Neural cell (in vitro differentiated cells): ENCODE measurements around the gene GNG2. TPM values are rescaled to one million over a fixed set of nuclear protein-coding genes. Genes with fewer than 3 reads are reported as not detected.

Source experiments
- H2AFZ ChIP-seq: fragments of 200-600, 300-800 bp; sonication (generic), shearing (Covaris generic); 2 replicates; pipeline ENCODE4 v1.6.0; 2014; ENCODE audit warnings: low read depth, mild to moderate bottlenecking, antibody characterized with exemption, low read length, moderate library complexity
- H3F3A ChIP-seq: fragments of 200-600 bp; shearing (Covaris generic); 2 replicates; pipeline ENCODE4 v1.6.1; 2016; ENCODE audit warnings: mild to moderate bottlenecking, moderate library complexity, mixed read lengths, antibody characterized with exemption, low read length; ENCODE audit not compliant: insufficient read depth, poor library complexity, severe bottlenecking
- H3K27ac ChIP-seq: fragments of 200-600, 300-800 bp; sonication (generic), shearing (Covaris generic); 2 replicates; pipeline ENCODE4 v1.5.1; 2014; ENCODE audit warnings: mild to moderate bottlenecking, low read length, moderate library complexity
- H3K27me3 ChIP-seq: fragments of 300-800, 200-600 bp; sonication (generic), shearing (Covaris generic); 2 replicates; pipeline ENCODE4 v1.6.0; 2014; ENCODE audit warnings: mild to moderate bottlenecking, low read depth, low read length, moderate library complexity; ENCODE audit not compliant: insufficient read depth
- H3K36me3 ChIP-seq: fragments of 300-800, 200-600 bp; sonication (generic), shearing (Covaris generic); 2 replicates; pipeline ENCODE4 v1.5.1; 2014; ENCODE audit warnings: mild to moderate bottlenecking, antibody characterized with exemption, low read length, moderate library complexity; ENCODE audit not compliant: insufficient read depth
- H3K4me2 ChIP-seq: fragments of 300-800, 200-600 bp; sonication (generic), shearing (Covaris generic); 2 replicates; pipeline ENCODE4 v1.6.0; 2014; ENCODE audit warnings: mild to moderate bottlenecking, low read length
- H3K4me3 ChIP-seq: fragments of 300-800, 200-600 bp; sonication (generic), shearing (Covaris generic); 2 replicates; pipeline ENCODE4 v1.5.1; 2014; ENCODE audit warnings: mild to moderate bottlenecking, low read length, moderate library complexity
- H3K79me2 ChIP-seq: fragments of 200-600 bp; shearing (Covaris generic); replicated peaks from 2 replicates; pipeline ENCODE4 v1.6.0; 2014; ENCODE audit warnings: mild to moderate bottlenecking, low read length, moderate library complexity; ENCODE audit not compliant: insufficient read depth
- H3K9ac ChIP-seq: fragments of 300-800, 200-600 bp; sonication (generic), shearing (Covaris generic); 2 replicates; pipeline ENCODE4 v1.6.1; 2016; ENCODE audit warnings: mild to moderate bottlenecking, low read length, mixed read lengths
- H3K9me2 ChIP-seq: fragments of 200-600 bp; shearing (Covaris generic); 2 replicates; pipeline ENCODE4 v1.6.1; 2016; ENCODE audit warnings: mild to moderate bottlenecking, low read length, mixed read lengths; ENCODE audit not compliant: insufficient read depth
- H3K9me3 ChIP-seq: fragments of 200-600, 300-800 bp; sonication (generic), shearing (Covaris generic); 2 replicates; pipeline ENCODE4 v1.6.1; 2016; ENCODE audit warnings: mild to moderate bottlenecking, mixed run types, low read length, moderate library complexity, mixed read lengths
- H4K20me1 ChIP-seq: fragments of 200-600 bp; shearing (Covaris generic); 2 replicates; pipeline ENCODE4 v1.6.1; 2016; ENCODE audit warnings: mild to moderate bottlenecking, mixed run types; ENCODE audit not compliant: insufficient read depth
- EP300 ChIP-seq: fragments of 450-650 bp; conservative IDR thresholded peaks from 2 replicates; pipeline ENCODE4 v1.6.1; 2014; ENCODE audit warnings: antibody characterized with exemption, mild to moderate bottlenecking, moderate library complexity; ENCODE audit not compliant: poor library complexity, severe bottlenecking
- EZH2 ChIP-seq: fragments of 200-600, 300-800 bp; shearing (Covaris generic), sonication (generic); IDR thresholded peaks from 2 replicates; pipeline ENCODE4 v1.6.1; 2014; ENCODE audit warnings: antibody characterized with exemption, low read length, borderline replicate concordance, mild to moderate bottlenecking; ENCODE audit not compliant: insufficient read depth, poor library complexity, severe bottlenecking
- MXI1 ChIP-seq: fragments of 450-650 bp; conservative IDR thresholded peaks from 2 replicates; pipeline ENCODE4 v1.6.1; 2014; ENCODE audit warnings: antibody characterized with exemption, mild to moderate bottlenecking; ENCODE audit not compliant: poor library complexity, severe bottlenecking
- POLR2AphosphoS5 ChIP-seq: IDR thresholded peaks from 2 replicates; pipeline ENCODE4 v1.6.1; 2012
- RAD21 ChIP-seq: fragments of 450-650 bp; conservative IDR thresholded peaks from 2 replicates; pipeline ENCODE4 v1.6.1; 2014; ENCODE audit warnings: antibody characterized with exemption, mild to moderate bottlenecking, moderate library complexity
- SMC3 ChIP-seq: fragments of 450-650 bp; conservative IDR thresholded peaks from 2 replicates; pipeline ENCODE4 v1.6.1; 2014; ENCODE audit warnings: antibody characterized with exemption, mild to moderate bottlenecking, moderate library complexity; ENCODE audit not compliant: poor library complexity
- TAF1 ChIP-seq: IDR thresholded peaks from 2 replicates; pipeline ENCODE4 v1.6.1; 2012; ENCODE audit warnings: low read depth
- polyA plus RNA-seq: library from polyadenylated mRNA; depleted of rRNA; stranded (reverse); fragments of >200 nt; gene quantifications from 2 replicates; pipeline ENCODE4 v1.2.3, GENCODE V29; 2014
- TF ChIP-seq, protein P1 (sequence below): fragments of 450-650 bp; IDR thresholded peaks from 2 replicates; pipeline ENCODE4 v1.5.1; 2014; ENCODE audit warnings: antibody characterized with exemption, mild to moderate bottlenecking, moderate library complexity; ENCODE audit not compliant: poor library complexity, severe bottlenecking
- TF ChIP-seq, protein P2 (sequence below): IDR thresholded peaks from 2 replicates; pipeline ENCODE4 v1.6.1; 2012; ENCODE audit warnings: borderline replicate concordance

The GNG2 gene
- polyA plus RNA-seq, 1 donor from 2014 or later: 515 TPM

DNA sequence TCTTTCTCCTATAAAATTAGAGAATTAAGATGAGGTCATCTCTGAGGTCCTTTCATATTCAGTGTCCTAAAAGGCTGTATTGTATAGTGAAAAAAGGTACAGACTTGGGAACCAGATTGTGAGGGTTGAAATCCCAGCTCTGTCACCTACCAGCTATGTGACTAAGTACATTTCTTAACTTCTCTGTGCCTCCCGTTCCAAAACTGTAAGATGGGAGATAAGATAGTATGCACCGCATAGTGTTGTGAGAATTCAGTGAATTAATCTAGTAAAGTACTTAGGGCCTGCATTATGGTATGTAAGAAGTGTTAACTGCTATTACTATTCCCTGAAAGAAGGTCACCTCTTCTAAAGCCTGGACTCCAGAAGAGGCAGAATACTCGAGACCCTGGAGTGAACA, 60.6 kb downstream of the GNG2 start:
- Histone ChIP-seq H3F3A (peaks cover 4% of the 10 kb centered on the region), H3K79me2 (peaks cover 13% of the 10 kb centered on the region), H3K36me3 (no peaks in the 10 kb centered on the region), H3K27ac (no peak overlapping the region), H3K27me3 (peaks cover 4% of the 10 kb centered on the region), H3K9me3 (no peaks in the 10 kb centered on the region), H2AFZ (no peak overlapping the region), H3K9me2 (no peaks in the 10 kb centered on the region), H4K20me1 (peaks cover 3% of the 10 kb centered on the region), H3K4me2 (no peak overlapping the region), H3K4me3 (no peak overlapping the region), H3K9ac (no peak overlapping the region)
- TF ChIP-seq EP300: no peak
- TF ChIP-seq EZH2: no peak
- TF ChIP-seq, protein P1, sequence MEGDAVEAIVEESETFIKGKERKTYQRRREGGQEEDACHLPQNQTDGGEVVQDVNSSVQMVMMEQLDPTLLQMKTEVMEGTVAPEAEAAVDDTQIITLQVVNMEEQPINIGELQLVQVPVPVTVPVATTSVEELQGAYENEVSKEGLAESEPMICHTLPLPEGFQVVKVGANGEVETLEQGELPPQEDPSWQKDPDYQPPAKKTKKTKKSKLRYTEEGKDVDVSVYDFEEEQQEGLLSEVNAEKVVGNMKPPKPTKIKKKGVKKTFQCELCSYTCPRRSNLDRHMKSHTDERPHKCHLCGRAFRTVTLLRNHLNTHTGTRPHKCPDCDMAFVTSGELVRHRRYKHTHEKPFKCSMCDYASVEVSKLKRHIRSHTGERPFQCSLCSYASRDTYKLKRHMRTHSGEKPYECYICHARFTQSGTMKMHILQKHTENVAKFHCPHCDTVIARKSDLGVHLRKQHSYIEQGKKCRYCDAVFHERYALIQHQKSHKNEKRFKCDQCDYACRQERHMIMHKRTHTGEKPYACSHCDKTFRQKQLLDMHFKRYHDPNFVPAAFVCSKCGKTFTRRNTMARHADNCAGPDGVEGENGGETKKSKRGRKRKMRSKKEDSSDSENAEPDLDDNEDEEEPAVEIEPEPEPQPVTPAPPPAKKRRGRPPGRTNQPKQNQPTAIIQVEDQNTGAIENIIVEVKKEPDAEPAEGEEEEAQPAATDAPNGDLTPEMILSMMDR: no peak

DNA sequence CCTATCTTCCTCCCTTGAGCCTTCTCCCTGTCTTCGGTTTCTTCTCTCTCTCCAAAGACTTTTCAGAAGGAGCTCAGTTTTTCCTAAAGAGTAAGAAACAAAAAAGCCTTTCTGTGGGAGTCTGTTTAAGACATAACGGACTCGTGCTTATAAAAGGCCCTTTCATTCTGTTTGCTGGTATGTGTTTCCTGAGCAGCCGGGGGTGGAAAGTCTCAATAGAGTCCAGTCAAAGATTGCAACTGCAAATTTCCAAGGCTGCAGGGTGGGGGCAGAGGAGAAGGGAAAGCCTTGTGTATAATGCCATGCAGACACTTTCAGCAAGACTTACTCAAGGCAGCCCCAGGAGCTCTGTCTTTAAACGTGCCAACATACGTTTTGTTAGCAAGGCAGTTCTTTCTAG, 62.2 kb downstream of the GNG2 start:
- Histone ChIP-seq H3K9ac (no peak overlapping the region), H3K27me3 (peaks cover 4% of the 10 kb centered on the region), H3F3A (peaks cover 4% of the 10 kb centered on the region), H3K4me3 (no peak overlapping the region), H3K27ac (no peak overlapping the region), H3K79me2 (peaks cover 11% of the 10 kb centered on the region), H4K20me1 (peaks cover 3% of the 10 kb centered on the region), H3K9me2 (no peaks in the 10 kb centered on the region), H3K36me3 (no peaks in the 10 kb centered on the region), H2AFZ (no peak overlapping the region), H3K4me2 (no peak overlapping the region), H3K9me3 (no peaks in the 10 kb centered on the region)
- TF ChIP-seq EP300 (no peak), POLR2AphosphoS5 (no peak), SMC3 (no peak), MXI1 (no peak), RAD21 (no peak), EZH2 (no peak), TAF1 (no peak)
- TF ChIP-seq, protein P2, sequence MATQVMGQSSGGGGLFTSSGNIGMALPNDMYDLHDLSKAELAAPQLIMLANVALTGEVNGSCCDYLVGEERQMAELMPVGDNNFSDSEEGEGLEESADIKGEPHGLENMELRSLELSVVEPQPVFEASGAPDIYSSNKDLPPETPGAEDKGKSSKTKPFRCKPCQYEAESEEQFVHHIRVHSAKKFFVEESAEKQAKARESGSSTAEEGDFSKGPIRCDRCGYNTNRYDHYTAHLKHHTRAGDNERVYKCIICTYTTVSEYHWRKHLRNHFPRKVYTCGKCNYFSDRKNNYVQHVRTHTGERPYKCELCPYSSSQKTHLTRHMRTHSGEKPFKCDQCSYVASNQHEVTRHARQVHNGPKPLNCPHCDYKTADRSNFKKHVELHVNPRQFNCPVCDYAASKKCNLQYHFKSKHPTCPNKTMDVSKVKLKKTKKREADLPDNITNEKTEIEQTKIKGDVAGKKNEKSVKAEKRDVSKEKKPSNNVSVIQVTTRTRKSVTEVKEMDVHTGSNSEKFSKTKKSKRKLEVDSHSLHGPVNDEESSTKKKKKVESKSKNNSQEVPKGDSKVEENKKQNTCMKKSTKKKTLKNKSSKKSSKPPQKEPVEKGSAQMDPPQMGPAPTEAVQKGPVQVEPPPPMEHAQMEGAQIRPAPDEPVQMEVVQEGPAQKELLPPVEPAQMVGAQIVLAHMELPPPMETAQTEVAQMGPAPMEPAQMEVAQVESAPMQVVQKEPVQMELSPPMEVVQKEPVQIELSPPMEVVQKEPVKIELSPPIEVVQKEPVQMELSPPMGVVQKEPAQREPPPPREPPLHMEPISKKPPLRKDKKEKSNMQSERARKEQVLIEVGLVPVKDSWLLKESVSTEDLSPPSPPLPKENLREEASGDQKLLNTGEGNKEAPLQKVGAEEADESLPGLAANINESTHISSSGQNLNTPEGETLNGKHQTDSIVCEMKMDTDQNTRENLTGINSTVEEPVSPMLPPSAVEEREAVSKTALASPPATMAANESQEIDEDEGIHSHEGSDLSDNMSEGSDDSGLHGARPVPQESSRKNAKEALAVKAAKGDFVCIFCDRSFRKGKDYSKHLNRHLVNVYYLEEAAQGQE: no peak
- TF ChIP-seq, protein P1: no peak
